NCI-H524 (cell line): ENCODE results near the gene SH3YL1.

ENCODE experiments used
- DNase-seq, 2 experiments: peaks; one replicate each; lab custom pipeline; 2025; lab: John Stamatoyannopoulos, UW

SH3YL1 gene

DNA sequence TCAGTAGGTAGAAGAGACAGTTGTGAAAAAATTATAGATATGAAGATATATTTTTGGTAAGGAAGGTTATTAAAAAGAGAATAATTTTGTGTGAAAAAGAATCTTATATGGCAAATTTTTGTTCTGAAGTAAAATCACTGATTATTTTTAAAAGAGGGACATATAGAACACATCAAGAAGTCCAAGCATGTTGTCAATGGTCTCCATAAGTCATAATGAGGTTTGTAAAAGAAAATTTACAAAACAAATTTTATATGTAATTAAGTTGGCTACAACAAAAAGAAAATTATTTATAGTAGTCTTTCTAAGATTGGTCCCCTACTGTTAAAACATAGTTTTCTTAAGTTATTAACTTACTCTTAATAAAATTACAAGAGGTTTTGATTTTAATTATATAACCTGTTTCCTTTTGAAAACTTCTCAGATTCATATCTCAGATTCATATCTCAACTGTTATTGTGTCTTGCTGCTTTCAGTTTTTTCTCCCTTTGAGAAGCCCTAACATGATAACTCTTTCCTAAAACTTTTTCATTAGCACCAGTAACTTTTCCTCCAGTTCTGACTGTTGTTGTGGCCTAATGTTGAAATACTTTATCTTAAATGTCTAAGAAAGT, 81.2 kb downstream of the SH3YL1 start:
- no peak for DNase-seq

DNA sequence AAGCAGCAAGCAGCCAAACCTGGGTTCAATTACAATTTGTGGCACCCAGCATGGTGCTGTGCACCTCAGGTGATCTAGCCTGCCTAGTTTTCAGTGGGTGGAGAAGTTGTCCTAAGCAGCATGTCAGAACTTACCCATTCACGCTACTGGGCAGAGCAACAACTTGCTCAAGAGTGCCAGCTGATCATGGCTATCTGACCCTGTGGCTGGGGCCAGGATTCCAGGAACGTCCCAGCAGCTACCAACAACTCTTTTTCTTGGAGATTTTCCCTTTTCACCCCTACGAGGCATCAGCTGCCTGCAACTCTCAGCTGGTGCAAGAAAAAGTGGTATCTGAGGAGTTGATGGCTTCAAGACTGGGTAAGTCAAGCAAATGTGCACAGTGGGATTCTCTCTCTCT, 83.5 kb downstream of the SH3YL1 start:
- no peak for DNase-seq

DNA sequence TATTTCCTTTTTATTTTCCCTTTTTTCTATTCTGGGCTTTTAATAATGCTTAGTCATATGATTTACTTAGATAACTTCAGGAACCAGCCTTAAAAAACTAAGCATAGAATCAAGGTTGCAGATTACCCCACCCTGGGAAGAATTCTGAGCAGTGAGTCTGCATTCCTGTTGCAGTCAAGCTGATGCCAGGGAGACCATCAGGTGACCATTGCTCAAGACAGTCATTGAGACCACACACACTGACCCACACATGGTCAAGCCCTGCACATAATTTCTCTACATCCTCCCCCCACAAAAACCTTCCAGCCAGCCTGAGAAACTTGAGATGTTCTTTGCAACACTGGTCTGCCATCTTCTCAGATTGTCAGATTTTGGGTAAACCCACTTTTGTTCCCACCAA, 83.9 kb downstream of the SH3YL1 start:
- no peak for DNase-seq

DNA sequence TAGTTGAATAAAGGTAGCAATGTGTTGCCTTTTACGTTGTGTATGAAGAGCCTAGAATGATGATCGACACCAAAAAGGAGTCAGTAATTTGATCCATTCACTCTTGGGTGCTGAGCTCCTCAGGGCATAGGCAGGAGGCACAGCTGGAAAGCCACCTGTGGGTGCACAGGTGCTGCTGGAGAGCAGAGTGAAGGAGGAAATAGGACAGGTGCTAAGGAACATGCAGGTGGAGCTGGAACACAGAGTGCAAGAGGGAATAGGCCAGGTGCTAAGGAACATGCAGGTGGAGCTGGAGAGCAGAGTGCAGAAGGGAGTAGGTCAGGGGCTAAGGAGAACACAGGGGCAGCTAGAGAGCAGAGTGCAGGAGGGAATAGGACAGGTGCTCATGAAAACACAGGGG, 86.1 kb downstream of the SH3YL1 start:
- no peak for DNase-seq

DNA sequence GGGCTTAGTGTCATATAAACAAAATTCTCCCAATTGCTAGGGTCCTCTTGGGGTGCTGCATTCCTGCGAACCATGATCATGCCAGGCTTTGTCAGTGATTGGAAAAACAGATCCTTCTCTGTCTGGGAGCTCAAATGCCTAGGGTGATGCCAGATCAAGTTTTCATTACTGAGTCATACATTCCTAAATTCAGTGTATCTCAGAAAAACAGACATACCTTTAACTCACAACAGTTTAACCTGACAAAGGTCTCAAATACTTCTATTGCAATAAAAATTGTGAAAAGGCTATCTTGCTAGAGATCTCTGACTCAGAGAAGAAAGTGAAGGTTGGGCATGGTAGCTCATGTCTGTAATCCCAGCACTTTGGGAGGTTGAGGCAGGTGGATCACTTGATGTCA, 86.9 kb downstream of the SH3YL1 start:
- no peak for DNase-seq

DNA sequence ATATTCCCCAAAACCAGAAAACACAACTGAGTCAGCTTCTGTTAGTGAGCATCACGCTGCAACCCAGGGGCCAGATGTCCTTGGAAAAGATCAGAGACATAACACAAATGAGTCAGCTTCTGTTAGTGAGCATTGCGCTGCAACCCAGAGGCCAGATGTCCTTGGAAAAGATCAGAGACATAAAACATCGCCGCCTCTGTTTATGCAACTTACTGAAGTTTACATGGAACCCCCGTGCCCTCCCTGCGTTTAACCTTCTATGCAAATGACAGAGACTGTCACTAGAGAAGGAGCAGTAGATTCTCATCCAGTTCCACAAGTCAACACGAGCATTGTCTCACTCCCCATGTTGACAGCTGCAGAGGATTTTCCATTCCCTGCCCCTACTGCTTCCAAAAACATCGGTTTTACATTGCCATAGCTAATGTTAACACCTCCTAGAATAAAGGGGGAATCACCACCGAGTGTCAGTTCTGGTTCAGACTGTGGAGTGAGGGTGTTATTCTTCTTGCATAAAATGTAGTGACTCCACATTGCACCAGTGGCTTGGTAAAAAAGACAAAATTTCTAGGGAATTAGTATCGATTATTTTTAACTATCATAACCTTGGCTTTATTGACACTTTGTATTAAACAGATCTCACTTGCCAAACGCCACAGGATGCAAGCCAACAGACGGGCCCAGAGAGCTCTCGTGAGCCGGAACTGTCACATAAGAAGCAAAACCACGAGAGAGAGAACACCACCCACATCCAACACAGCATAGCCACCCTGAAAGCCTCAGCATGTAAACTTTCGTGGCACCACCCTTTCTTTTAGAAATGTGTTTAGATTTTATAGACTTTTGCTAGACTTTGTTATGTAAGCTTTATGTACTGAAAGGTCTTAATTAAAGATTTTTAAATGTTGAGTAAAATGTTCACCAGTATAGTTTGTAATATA, 87.7 kb downstream of the SH3YL1 start:
- DNase-seq: no peak

DNA sequence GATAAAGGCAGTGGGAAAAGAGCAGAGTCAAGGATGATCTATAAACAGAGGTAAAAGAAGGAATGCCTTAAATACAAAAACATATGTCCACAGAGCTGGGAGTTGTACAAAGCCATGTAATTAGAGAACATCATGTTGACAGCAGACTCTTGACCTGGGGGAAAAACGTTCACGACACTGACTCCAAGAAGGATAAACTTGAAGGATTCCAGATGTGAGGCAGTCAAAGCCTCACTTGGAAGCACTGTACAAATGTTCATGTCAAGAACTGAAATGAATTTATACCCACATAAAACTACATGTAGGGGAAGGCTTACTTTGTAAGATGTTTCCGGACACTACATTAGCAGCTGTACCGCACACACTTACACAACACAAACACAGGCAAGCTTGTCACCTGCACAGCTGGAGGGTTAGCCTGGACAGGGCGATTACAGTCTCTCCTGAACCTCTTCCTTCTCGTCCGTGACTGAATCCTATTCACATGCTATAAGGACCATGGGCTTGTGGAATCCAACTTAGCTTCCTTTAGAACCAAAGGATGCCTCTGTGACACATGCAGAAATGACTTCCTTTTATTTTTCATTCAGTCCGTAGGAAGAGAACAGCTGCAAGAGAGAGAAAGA, 88.6 kb downstream of the SH3YL1 start:
- no peak for DNase-seq

DNA sequence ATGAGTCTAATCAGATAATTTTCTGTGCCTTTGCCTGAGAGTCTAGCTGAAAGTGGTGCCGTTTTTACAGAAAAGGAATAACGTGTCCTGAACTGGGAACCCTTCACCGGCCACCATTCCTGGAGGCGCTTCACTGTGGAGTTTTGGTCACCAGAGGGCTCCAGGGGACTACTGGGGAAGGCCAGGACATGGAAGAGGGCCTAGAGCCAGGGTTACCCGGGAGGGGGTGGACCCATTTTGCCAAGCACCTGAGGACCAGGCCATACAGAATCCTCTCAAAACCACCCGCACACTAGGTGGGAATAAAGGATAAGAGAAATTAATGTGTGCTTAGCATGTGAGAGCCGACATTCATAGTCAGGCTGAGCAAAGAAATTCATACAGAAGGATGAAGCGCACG, 91.7 kb downstream of the SH3YL1 start:
- peak in 1 of 2 experiments; percentile 2 for DNase-seq

DNA sequence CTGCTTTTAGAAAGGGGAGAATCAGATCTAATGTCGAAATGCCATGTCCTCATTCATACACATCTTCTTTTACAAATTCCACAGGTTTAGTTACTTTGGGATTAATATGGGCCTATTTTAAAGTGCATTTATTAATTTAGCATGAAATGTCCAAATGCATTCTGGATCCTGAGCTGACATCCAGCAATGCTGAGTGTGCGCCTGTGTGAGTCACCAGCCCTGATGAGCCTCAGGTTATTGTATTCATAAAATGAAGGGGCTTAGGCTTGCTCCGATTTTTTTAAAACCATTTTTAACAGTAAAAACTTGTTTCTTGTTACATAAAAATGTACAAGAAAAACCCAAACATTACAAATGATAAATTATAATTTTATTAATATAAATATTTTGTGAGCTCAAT, 94.1 kb downstream of the SH3YL1 start:
- no peak for DNase-seq
